OCI-LY3 (cell line): Measurements from ENCODE around the gene GPR137.
"Not testable (repeated sequence)": the region's sequence is repeated elsewhere in the genome, so short reads cannot be mapped to it uniquely, and the experiment has no call there.

ENCODE experiments used
- CTCF ChIP-seq: fragments of 200-600, 300-600 bp; sonication (generic); IDR thresholded peaks from 2 replicates; pipeline ENCODE4 v1.5.1; 2014; ENCODE audit warnings: antibody characterized with exemption, low read length, low read depth
- EZH2phosphoT487 ChIP-seq: fragments of 200-600 bp; shearing (Covaris generic); IDR thresholded peaks from 2 replicates; pipeline ENCODE4 v1.6.1; 2018; ENCODE audit warnings: antibody characterized with exemption, mixed run types, low read depth

- not testable (repeated sequence) for TF ChIP-seq CTCF, EZH2phosphoT487
Observed at GRCh38 chr11:64323984-64324383, 38.3 kb downstream of the GPR137 start.
